ENCODE results near the gene CA10.

Gene CA10

DNA sequence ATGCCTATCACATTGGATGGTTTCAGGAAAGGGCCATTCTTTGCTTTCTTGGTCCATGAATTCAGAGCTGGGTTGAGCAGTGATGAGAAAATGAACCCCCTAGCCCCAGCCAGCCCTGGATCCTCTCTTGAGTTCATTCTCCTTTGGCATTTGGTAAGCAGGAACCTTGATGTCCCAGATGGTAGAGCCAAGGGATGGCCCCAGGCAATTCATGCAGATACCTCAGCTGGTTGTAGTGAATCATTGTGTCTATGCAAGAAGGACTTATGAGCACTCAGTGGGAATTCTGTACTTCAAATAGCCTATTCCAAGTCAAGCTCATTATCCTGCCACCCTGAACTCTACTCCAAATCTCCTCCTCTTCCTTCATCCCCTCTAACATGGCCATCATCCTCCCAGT lies 485.4 kb downstream of the CA10 start:
- no peaks in the 10 kb centered on the region for H3K27me3 ChIP-seq (replicated peaks; ENCODE audit: control insufficient read depth, insufficient read depth, low read length)
- H3K9ac ChIP-seq (ENCODE audit: low read length), result no peak overlapping the region
- H3K4me3 ChIP-seq (ENCODE audit: low read length), result no peak overlapping the region
- H3K36me3 ChIP-seq (ENCODE audit: control insufficient read depth, insufficient read depth, low read length, severe bottlenecking), result no peaks in the 10 kb centered on the region
- no peaks in the 10 kb centered on the region for H3K4me1 ChIP-seq (ENCODE audit: control insufficient read depth, insufficient read depth, low read length)
- no peak for DNase-seq (ENCODE audit: low read depth)
- H3K9me3 ChIP-seq (ENCODE audit: control insufficient read depth, low read length), result no peaks in the 10 kb centered on the region

DNA sequence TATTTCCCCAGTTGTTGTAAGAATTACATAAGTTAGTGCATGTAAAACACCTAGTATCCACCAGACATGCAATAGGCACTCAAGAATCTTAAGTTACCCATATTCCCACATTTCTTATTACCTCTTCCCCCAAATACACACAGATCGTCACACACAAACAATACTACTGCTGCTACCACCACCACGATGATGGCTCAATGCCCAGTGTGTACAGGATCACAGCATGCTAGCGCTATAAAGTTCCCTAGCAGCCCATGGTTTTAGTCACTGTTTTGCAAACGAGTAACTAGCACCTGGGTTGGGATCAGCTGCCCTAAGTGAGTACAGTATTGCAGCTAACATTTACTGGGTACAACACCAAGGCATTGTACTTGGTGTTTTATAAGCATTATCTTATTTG lies 486.4 kb downstream of the CA10 start:
- Histone ChIP-seq H3K9ac (ENCODE audit: low read length) (no peak overlapping the region), H3K27me3 (replicated peaks; ENCODE audit: control insufficient read depth, insufficient read depth, low read length) (no peaks in the 10 kb centered on the region), H3K9me3 (ENCODE audit: control insufficient read depth, low read length) (no peaks in the 10 kb centered on the region), H3K36me3 (ENCODE audit: control insufficient read depth, insufficient read depth, low read length, severe bottlenecking) (no peaks in the 10 kb centered on the region), H3K4me3 (ENCODE audit: low read length) (no peak overlapping the region), H3K4me1 (ENCODE audit: control insufficient read depth, insufficient read depth, low read length) (no peaks in the 10 kb centered on the region)
- DNase-seq (ENCODE audit: low read depth), result no peak

DNA sequence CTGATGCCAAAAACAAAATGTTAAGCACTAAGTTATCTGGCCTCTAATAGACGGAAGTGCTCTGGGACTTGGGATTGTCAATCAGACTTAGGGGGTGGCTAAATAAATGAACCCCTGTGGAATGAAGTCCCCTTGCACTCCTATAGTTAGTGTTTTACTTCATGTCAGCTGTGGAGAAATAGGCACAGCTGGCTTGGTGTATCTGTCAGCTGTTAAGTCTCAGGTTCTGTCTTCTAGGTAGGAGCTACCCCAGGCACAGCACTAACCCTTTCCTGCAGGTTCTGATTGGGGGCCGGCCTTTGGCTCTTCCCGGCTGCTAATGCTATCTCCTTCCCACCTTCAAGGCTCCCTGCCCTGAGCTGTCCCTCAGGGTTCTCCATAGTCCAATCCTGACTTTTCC lies 487.6 kb downstream of the CA10 start:
- no peaks in the 10 kb centered on the region for H3K4me1 ChIP-seq (ENCODE audit: control insufficient read depth, insufficient read depth, low read length)
- H3K27me3 ChIP-seq (replicated peaks; ENCODE audit: control insufficient read depth, insufficient read depth, low read length), result no peaks in the 10 kb centered on the region
- no peaks in the 10 kb centered on the region for H3K9me3 ChIP-seq (ENCODE audit: control insufficient read depth, low read length)
- H3K36me3 ChIP-seq (ENCODE audit: control insufficient read depth, insufficient read depth, low read length, severe bottlenecking), result no peaks in the 10 kb centered on the region
- H3K9ac ChIP-seq (ENCODE audit: low read length), result no peak overlapping the region
- no peak overlapping the region for H3K4me3 ChIP-seq (ENCODE audit: low read length)
- DNase-seq (ENCODE audit: low read depth), result no peak

DNA sequence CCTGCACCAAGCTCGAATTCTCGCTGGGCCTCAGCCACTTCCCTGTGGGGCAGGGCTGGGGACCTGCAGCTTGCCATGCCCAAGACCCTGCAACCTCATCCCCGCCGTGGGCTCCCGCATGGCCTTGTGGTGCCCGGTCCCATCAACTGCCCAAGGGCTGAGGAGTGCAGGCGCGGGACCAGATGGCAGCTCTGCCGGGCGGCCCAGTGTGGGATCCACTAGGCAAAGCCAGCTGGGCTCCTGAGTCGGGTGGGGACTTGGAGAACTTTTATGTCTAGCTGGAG lies 489.6 kb downstream of the CA10 start:
- no peak for DNase-seq (ENCODE audit: low read depth)
- Histone ChIP-seq H3K9ac (ENCODE audit: low read length) (no peak overlapping the region), H3K4me1 (ENCODE audit: control insufficient read depth, insufficient read depth, low read length) (no peaks in the 10 kb centered on the region), H3K9me3 (ENCODE audit: control insufficient read depth, low read length) (no peaks in the 10 kb centered on the region), H3K27me3 (replicated peaks; ENCODE audit: control insufficient read depth, insufficient read depth, low read length) (peaks cover 2% of the 10 kb centered on the region), H3K4me3 (ENCODE audit: low read length) (no peak overlapping the region), H3K36me3 (ENCODE audit: control insufficient read depth, insufficient read depth, low read length, severe bottlenecking) (no peaks in the 10 kb centered on the region)

DNA sequence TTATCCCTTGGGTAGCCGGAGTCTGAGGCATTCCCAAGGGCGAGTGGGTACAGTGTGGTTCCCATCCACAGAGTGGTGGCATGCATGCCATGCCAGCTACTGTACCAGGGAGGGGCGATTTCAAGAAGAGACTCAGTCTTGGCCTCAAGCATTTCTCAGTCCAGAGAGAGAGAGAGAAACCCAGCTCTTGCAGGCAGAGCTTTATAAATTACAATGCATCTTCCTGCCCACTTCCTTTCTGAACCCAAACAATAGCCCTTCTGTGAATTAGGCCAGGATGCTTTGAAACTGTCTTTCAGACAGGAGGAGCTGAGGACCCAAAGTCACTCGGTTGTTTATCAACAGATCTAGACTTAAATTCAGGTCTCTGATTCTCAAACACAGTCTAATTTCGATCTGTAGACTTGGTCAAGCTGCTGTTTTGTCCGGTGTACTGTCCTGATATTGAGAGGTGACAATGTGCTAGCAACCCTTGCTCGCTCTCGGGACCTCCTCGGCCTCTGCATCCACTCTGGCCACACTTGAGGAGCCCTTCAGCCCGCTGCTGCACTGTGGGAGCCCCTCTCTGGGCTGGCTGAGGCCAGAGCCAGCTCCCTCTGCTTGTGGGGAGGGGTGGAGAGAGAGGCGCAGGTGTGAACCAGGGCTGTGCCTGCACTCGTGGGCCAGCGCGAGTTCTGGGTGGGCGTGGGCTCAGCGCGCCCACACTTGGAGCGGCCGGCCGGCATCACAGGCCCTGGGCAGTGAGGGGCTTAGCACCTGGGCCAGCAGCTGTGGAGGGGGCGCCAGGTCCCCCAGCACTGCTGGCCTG lies 490.2 kb downstream of the CA10 start:
- H3K4me3 ChIP-seq (ENCODE audit: low read length), result no peak overlapping the region
- no peaks in the 10 kb centered on the region for H3K36me3 ChIP-seq (ENCODE audit: control insufficient read depth, insufficient read depth, low read length, severe bottlenecking)
- DNase-seq (ENCODE audit: low read depth), result no peak
- peaks cover 2% of the 10 kb centered on the region for H3K27me3 ChIP-seq (replicated peaks; ENCODE audit: control insufficient read depth, insufficient read depth, low read length)
- H3K9me3 ChIP-seq (ENCODE audit: control insufficient read depth, low read length), result no peaks in the 10 kb centered on the region
- H3K9ac ChIP-seq (ENCODE audit: low read length), result no peak overlapping the region
- no peaks in the 10 kb centered on the region for H3K4me1 ChIP-seq (ENCODE audit: control insufficient read depth, insufficient read depth, low read length)

DNA sequence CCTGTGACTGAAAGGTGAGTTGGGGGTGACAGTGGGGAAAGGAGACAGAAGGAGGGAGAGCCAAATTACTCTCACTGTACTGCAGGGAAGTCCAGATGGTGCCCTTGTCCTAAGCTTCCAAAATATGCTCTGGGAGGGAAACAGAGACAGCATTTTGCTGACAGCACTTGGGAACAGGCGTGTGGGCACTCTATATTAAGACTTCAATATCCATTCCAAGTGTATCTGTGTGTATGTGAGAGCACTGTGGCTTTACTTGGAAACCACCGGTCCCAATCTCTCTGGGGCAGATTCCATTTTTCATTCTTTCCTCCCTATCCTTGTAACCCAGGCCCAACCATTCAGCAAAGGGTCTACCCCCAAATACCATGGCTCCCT lies 490.8 kb downstream of the CA10 start:
- Histone ChIP-seq H3K9ac (ENCODE audit: low read length) (no peak overlapping the region), H3K9me3 (ENCODE audit: control insufficient read depth, low read length) (no peaks in the 10 kb centered on the region), H3K4me3 (ENCODE audit: low read length) (no peak overlapping the region), H3K27me3 (replicated peaks; ENCODE audit: control insufficient read depth, insufficient read depth, low read length) (peaks cover 2% of the 10 kb centered on the region), H3K4me1 (ENCODE audit: control insufficient read depth, insufficient read depth, low read length) (no peaks in the 10 kb centered on the region), H3K36me3 (ENCODE audit: control insufficient read depth, insufficient read depth, low read length, severe bottlenecking) (no peaks in the 10 kb centered on the region)
- no peak for DNase-seq (ENCODE audit: low read depth)

DNA sequence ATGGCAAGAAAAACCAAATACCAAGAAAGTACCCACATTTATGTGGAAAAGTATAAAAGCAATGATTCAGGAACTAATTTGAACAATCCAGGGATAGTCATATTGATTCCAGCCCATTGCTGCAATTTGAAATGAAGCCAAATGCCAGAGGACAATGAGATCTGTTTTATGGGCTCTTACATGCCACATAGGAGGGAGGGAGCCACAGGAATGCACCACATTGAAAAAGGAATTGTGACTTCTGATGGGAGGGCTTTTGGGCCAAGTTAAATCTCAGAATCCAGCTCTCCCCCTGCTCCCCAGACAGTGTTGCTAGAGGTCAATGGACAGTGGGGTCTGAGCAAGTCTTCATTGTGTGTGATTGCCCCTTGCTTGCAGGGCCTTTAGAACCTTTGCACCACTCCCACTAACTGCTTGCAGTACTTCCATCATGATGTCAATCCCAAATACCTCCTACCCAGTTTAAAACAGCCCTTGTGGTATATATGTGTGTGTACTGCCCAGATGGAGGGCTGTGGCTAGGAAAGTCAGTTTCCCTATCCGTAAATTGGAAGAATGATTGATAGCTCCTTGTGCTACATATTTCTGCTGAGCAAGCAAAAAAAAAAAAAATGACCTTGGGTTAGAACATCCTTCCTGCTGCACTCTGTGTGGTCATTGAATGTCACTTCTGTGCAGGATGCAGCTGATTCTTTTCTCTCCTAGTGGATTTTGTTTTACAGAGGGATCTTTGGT lies 491.4 kb downstream of the CA10 start:
- Histone ChIP-seq H3K9me3 (ENCODE audit: control insufficient read depth, low read length) (no peaks in the 10 kb centered on the region), H3K4me3 (ENCODE audit: low read length) (no peak overlapping the region), H3K9ac (ENCODE audit: low read length) (no peak overlapping the region), H3K36me3 (ENCODE audit: control insufficient read depth, insufficient read depth, low read length, severe bottlenecking) (no peaks in the 10 kb centered on the region), H3K4me1 (ENCODE audit: control insufficient read depth, insufficient read depth, low read length) (no peaks in the 10 kb centered on the region), H3K27me3 (replicated peaks; ENCODE audit: control insufficient read depth, insufficient read depth, low read length) (peaks cover 5% of the 10 kb centered on the region)
- no peak for DNase-seq (ENCODE audit: low read depth)

DNA sequence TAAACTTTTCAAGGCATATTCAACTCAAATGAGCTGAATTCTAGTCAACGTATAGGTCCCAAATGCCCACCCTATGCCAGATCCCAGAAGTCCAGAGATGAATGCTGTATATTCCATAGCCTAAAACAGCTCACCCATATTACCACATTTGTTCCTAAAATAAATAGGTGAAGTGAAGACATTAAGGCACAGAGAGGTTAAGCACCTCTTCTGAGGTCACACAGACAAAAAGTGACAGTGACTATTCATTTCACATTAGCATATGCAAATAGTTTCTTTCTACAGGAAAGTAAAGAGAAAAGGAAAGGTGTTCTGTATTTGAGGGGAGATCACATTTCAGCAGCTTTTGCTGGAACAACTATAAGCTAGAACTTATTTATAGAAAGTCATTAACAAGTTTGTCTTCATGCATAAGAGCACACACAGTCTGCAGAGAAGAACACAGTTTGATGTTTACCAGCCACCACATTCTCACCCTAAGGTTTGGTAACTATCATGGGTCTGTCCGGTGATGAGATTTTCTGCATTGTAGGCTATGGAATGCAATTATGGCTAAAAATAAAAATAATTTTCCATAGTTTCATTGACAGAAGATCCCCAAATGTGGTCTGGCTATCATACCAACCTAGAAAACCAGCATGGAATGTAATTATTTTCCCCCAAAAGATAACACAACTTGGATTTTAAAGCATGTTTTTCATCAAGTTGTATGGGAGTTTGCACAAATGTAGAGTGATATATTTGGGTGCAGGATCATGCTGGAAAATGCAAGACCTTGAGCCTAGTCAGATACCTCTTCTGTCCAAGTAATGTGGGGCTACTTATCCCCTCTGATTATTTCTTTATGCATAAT lies 496.1 kb downstream of the CA10 start:
- no peak overlapping the region for H3K9ac ChIP-seq (ENCODE audit: low read length)
- H3K36me3 ChIP-seq (ENCODE audit: control insufficient read depth, insufficient read depth, low read length, severe bottlenecking), result no peaks in the 10 kb centered on the region
- peaks cover 11% of the 10 kb centered on the region for H3K27me3 ChIP-seq (replicated peaks; ENCODE audit: control insufficient read depth, insufficient read depth, low read length)
- DNase-seq (ENCODE audit: low read depth), result no peak
- no peaks in the 10 kb centered on the region for H3K4me1 ChIP-seq (ENCODE audit: control insufficient read depth, insufficient read depth, low read length)
- no peaks in the 10 kb centered on the region for H3K9me3 ChIP-seq (ENCODE audit: control insufficient read depth, low read length)
- H3K4me3 ChIP-seq (ENCODE audit: low read length), result no peak overlapping the region

DNA sequence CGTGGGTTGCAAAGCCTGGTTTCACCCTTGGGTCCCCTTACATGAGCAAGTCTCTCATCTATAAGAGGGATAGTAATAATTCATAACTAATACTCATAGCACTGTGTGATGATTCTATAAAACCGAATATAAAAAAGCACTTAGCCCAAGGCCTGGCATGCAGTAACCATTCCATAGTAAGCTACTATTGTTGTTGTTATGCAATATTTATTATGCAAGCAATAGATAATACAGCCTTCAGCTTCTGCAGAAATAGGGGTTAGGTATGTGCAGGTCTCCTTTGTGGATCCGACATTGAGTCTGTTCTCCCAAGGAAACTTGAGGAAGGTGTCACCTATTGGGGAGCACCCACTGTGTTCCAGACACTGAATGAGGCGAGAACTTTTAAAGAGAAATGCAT lies 497.1 kb downstream of the CA10 start:
- no peaks in the 10 kb centered on the region for H3K4me1 ChIP-seq (ENCODE audit: control insufficient read depth, insufficient read depth, low read length)
- no peak for DNase-seq (ENCODE audit: low read depth)
- no peaks in the 10 kb centered on the region for H3K9me3 ChIP-seq (ENCODE audit: control insufficient read depth, low read length)
- H3K9ac ChIP-seq (ENCODE audit: low read length), result no peak overlapping the region
- H3K4me3 ChIP-seq (ENCODE audit: low read length), result no peak overlapping the region
- peaks cover 14% of the 10 kb centered on the region for H3K27me3 ChIP-seq (replicated peaks; ENCODE audit: control insufficient read depth, insufficient read depth, low read length)
- no peaks in the 10 kb centered on the region for H3K36me3 ChIP-seq (ENCODE audit: control insufficient read depth, insufficient read depth, low read length, severe bottlenecking)

DNA sequence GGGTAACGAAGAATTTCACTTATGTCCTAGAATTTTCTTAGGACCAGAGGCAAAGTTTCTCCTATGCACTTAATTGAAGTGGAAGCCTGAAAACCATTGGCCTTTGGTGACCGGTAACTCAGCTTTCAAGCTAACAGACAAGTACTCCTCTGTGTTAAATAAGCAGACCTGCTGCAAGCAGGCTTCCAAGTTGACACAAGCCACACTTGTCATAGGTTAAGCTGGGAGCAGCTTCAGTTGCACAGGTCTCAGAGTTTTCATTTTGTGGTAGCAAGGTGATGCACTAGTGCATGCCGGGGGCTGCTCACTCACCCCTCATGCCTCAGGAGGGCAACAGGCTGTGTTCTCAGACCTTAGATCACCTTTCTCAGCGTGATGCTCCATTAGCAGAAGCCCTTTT lies 498.2 kb downstream of the CA10 start:
- Histone ChIP-seq H3K9ac (ENCODE audit: low read length) (no peak overlapping the region), H3K4me1 (ENCODE audit: control insufficient read depth, insufficient read depth, low read length) (no peaks in the 10 kb centered on the region), H3K4me3 (ENCODE audit: low read length) (no peak overlapping the region), H3K9me3 (ENCODE audit: control insufficient read depth, low read length) (no peaks in the 10 kb centered on the region), H3K27me3 (replicated peaks; ENCODE audit: control insufficient read depth, insufficient read depth, low read length) (peaks cover 14% of the 10 kb centered on the region), H3K36me3 (ENCODE audit: control insufficient read depth, insufficient read depth, low read length, severe bottlenecking) (no peaks in the 10 kb centered on the region)
- DNase-seq (ENCODE audit: low read depth), result no peak

DNA sequence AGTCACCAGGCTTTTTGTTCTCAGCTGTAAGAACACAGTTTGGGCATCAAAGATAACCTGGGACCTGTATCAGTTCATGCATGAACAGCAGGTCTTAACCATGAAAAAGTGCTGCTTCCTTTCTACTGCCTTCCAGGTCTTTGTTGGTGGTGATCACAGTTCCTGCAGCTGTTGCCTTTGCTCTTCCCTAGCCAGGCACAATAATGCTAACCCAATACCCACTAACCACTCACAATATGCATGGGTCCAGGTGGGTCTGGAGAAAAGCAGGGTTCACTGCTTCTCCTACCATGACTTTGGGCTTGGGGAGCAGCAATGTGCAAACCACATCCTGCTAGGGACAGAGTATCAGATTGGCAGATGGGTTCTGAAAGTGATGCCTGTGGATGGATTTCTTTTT lies 501.3 kb downstream of the CA10 start:
- Histone ChIP-seq H3K4me1 (ENCODE audit: control insufficient read depth, insufficient read depth, low read length) (no peaks in the 10 kb centered on the region), H3K9ac (ENCODE audit: low read length) (no peak overlapping the region), H3K4me3 (ENCODE audit: low read length) (no peak overlapping the region), H3K36me3 (ENCODE audit: control insufficient read depth, insufficient read depth, low read length, severe bottlenecking) (no peaks in the 10 kb centered on the region), H3K27me3 (replicated peaks; ENCODE audit: control insufficient read depth, insufficient read depth, low read length) (peaks cover 9% of the 10 kb centered on the region), H3K9me3 (ENCODE audit: control insufficient read depth, low read length) (no peaks in the 10 kb centered on the region)
- DNase-seq (ENCODE audit: low read depth), result no peak
